ENCODE data around the gene RAB21.
A peak's percentile ranks its signal among the peaks of the same experiment; 100 is the strongest.
"Not testable (repeated sequence)": the region's sequence is repeated elsewhere in the genome, so short reads cannot be mapped to it uniquely, and the experiment has no call there.

Gene RAB21

GRCh38 chr12:71800177-71800576 lies 45.5 kb downstream of the RAB21 start:
- DNase-seq = no peak

- no peak for DNase-seq
Observed at GRCh38 chr12:71804505-71804904, 49.8 kb downstream of the RAB21 start.

GRCh38 chr12:71810921-71811320 lies 56.3 kb downstream of the RAB21 start:
- no peak for DNase-seq

GRCh38 chr12:71815242-71815641 lies 60.6 kb downstream of the RAB21 start:
- not testable (repeated sequence) for DNase-seq

- not testable (repeated sequence) for DNase-seq
Observed at GRCh38 chr12:71822088-71822487, 67.4 kb downstream of the RAB21 start.

- no peak for DNase-seq
Observed at GRCh38 chr12:71828813-71829212, 74.2 kb downstream of the RAB21 start.

GRCh38 chr12:71837356-71837755 lies 82.7 kb downstream of the RAB21 start:
- no peak for DNase-seq

GRCh38 chr12:71838231-71838630 lies 83.6 kb downstream of the RAB21 start:
- DNase-seq = no peak

- DNase-seq = no peak
Observed at GRCh38 chr12:71838676-71839075, 84.0 kb downstream of the RAB21 start.

GRCh38 chr12:71840231-71840847 lies 85.7 kb downstream of the RAB21 start:
- DNase-seq = peak; percentile 16

- DNase-seq = peak; percentile 16
Observed at GRCh38 chr12:71846322-71846940, 91.8 kb downstream of the RAB21 start.

GRCh38 chr12:71848212-71848611 lies 93.5 kb downstream of the RAB21 start:
- DNase-seq = no peak

- no peak for DNase-seq
Observed at GRCh38 chr12:71849109-71849851, 94.6 kb downstream of the RAB21 start.

All from CD4-positive, alpha-beta T cell treated with Interleukin-6 for 4 hours (primary cell).